ENCODE results near the gene CD22.

The CD22 gene

DNA sequence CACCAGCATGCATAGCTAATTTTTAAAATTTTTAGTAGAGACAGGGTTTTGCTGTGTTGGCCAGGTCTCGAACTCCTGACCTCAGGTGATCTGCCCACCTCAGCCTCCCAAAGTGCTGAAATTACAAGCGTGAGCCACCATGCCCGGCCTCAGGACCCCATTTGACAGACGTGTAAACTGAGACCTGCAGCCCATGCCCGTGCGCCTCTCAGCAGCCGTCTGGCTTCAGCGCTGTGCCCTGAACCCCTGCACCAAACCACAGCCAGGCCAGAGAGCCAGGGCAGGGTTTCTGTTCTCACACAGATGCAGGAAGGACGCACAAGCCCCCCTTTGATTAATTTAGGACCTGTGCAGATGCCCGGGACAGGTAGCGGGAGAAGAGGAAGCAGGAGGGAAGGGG, 11.4 kb downstream of the CD22 start:
- CTCF ChIA-PET = interaction anchor here (1.1 to 1.7 kb wide), 2 partner anchors 12 to 154 kb away, joined by 5 to 12 read pairs; no protein-coding TSS in a partner anchor
- H3K36me3 ChIP-seq (ENCODE audit: control insufficient read depth in 2 of 2, insufficient read depth in 1 of 2, low read length in 2 of 2) = no peaks in the 10 kb centered on the region
- no peak overlapping the region for H3K27ac ChIP-seq (ENCODE audit: extremely low read depth, low read depth, low read length)

GRCh38 chr19:35341006-35341405, 12.0 kb downstream of the CD22 start:
- Histone ChIP-seq H3K9me3 (ENCODE audit: control insufficient read depth, insufficient read depth, low read depth, low read length) (no peaks in the 10 kb centered on the region), H3K4me3 (ENCODE audit: low read depth, low read length) (no peak overlapping the region), H3K27ac (ENCODE audit: extremely low read depth, low read depth, low read length) (no peak overlapping the region), H3K4me1 (ENCODE audit: control insufficient read depth, insufficient read depth, low read length) (no peaks in the 10 kb centered on the region), H3K36me3 (ENCODE audit: control insufficient read depth in 2 of 2, insufficient read depth in 1 of 2, low read length in 2 of 2) (no peaks in the 10 kb centered on the region)
- ChIA-PET CTCF (interaction anchor here (2.4 kb wide), 1 partner anchor 12 kb away, joined by 12 read pairs; no protein-coding TSS in a partner anchor), POLR2A (no interaction called here)
- TF ChIP-seq OVOL3 (tag by site-specific recombination; IDR thresholded peaks at IDR 0.05) (no peak), GLI4 (tag by site-specific recombination; IDR thresholded peaks at IDR 0.05) (no peak), ZBTB48 (tag by site-specific recombination; IDR thresholded peaks at IDR 0.05) (no peak), ZNF184 (tag by site-specific recombination; IDR thresholded peaks at IDR 0.05) (no peak), ATF2 (tag by site-specific recombination; IDR thresholded peaks at IDR 0.05; ENCODE audit: low read depth) (no peak), HOXC10 (CRISPR knock-in tag; IDR thresholded peaks at IDR 0.05) (no peak), ZNF354C (tag by site-specific recombination; IDR thresholded peaks at IDR 0.05; ENCODE audit: borderline replicate concordance, low read depth) (no peak), ZNF624 (tag by site-specific recombination; IDR thresholded peaks at IDR 0.05) (no peak)
- TF ChIP-seq, protein P1, sequence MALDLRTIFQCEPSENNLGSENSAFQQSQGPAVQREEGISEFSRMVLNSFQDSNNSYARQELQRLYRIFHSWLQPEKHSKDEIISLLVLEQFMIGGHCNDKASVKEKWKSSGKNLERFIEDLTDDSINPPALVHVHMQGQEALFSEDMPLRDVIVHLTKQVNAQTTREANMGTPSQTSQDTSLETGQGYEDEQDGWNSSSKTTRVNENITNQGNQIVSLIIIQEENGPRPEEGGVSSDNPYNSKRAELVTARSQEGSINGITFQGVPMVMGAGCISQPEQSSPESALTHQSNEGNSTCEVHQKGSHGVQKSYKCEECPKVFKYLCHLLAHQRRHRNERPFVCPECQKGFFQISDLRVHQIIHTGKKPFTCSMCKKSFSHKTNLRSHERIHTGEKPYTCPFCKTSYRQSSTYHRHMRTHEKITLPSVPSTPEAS (tag by site-specific recombination; IDR thresholded peaks at IDR 0.05) = no peak

More for the DNA sequence above, 11.4 kb downstream of the CD22 start:
- no peak for TF ChIP-seq KLF9 (tag by site-specific recombination; IDR thresholded peaks at IDR 0.05; ENCODE audit: low read depth)
- TF ChIP-seq, protein P2, sequence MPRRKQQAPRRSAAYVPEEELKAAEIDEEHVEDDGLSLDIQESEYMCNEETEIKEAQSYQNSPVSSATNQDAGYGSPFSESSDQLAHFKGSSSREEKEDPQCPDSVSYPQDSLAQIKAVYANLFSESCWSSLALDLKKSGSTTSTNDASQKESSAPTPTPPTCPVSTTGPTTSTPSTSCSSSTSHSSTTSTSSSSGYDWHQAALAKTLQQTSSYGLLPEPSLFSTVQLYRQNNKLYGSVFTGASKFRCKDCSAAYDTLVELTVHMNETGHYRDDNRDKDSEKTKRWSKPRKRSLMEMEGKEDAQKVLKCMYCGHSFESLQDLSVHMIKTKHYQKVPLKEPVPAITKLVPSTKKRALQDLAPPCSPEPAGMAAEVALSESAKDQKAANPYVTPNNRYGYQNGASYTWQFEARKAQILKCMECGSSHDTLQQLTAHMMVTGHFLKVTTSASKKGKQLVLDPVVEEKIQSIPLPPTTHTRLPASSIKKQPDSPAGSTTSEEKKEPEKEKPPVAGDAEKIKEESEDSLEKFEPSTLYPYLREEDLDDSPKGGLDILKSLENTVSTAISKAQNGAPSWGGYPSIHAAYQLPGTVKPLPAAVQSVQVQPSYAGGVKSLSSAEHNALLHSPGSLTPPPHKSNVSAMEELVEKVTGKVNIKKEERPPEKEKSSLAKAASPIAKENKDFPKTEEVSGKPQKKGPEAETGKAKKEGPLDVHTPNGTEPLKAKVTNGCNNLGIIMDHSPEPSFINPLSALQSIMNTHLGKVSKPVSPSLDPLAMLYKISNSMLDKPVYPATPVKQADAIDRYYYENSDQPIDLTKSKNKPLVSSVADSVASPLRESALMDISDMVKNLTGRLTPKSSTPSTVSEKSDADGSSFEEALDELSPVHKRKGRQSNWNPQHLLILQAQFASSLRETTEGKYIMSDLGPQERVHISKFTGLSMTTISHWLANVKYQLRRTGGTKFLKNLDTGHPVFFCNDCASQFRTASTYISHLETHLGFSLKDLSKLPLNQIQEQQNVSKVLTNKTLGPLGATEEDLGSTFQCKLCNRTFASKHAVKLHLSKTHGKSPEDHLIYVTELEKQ (tag by site-specific recombination; IDR thresholded peaks at IDR 0.05; ENCODE audit: borderline replicate concordance) = no peak
- no peak for TF ChIP-seq ZNF140 (tag by site-specific recombination; IDR thresholded peaks at IDR 0.05)
- TF ChIP-seq, protein P3, sequence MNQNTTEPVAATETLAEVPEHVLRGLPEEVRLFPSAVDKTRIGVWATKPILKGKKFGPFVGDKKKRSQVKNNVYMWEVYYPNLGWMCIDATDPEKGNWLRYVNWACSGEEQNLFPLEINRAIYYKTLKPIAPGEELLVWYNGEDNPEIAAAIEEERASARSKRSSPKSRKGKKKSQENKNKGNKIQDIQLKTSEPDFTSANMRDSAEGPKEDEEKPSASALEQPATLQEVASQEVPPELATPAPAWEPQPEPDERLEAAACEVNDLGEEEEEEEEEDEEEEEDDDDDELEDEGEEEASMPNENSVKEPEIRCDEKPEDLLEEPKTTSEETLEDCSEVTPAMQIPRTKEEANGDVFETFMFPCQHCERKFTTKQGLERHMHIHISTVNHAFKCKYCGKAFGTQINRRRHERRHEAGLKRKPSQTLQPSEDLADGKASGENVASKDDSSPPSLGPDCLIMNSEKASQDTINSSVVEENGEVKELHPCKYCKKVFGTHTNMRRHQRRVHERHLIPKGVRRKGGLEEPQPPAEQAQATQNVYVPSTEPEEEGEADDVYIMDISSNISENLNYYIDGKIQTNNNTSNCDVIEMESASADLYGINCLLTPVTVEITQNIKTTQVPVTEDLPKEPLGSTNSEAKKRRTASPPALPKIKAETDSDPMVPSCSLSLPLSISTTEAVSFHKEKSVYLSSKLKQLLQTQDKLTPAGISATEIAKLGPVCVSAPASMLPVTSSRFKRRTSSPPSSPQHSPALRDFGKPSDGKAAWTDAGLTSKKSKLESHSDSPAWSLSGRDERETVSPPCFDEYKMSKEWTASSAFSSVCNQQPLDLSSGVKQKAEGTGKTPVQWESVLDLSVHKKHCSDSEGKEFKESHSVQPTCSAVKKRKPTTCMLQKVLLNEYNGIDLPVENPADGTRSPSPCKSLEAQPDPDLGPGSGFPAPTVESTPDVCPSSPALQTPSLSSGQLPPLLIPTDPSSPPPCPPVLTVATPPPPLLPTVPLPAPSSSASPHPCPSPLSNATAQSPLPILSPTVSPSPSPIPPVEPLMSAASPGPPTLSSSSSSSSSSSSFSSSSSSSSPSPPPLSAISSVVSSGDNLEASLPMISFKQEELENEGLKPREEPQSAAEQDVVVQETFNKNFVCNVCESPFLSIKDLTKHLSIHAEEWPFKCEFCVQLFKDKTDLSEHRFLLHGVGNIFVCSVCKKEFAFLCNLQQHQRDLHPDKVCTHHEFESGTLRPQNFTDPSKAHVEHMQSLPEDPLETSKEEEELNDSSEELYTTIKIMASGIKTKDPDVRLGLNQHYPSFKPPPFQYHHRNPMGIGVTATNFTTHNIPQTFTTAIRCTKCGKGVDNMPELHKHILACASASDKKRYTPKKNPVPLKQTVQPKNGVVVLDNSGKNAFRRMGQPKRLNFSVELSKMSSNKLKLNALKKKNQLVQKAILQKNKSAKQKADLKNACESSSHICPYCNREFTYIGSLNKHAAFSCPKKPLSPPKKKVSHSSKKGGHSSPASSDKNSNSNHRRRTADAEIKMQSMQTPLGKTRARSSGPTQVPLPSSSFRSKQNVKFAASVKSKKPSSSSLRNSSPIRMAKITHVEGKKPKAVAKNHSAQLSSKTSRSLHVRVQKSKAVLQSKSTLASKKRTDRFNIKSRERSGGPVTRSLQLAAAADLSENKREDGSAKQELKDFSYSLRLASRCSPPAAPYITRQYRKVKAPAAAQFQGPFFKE (tag by site-specific recombination; IDR thresholded peaks at IDR 0.05; ENCODE audit: borderline replicate concordance) = no peak
- TF ChIP-seq ZNF548 (tag by site-specific recombination; IDR thresholded peaks at IDR 0.05) = no peak
- TF ChIP-seq GLI2 (tag by site-specific recombination; IDR thresholded peaks at IDR 0.05; ENCODE audit: borderline replicate concordance, low read depth) = no peak
- TF ChIP-seq ZNF112 (tag by site-specific recombination; IDR thresholded peaks at IDR 0.05) = no peak
- no peak for TF ChIP-seq ZNF2 (tag by site-specific recombination; IDR thresholded peaks at IDR 0.05)
- TF ChIP-seq ZNF175 (tag by site-specific recombination; IDR thresholded peaks at IDR 0.05) = no peak
- TF ChIP-seq SP2 (tag by site-specific recombination; IDR thresholded peaks at IDR 0.05) = no peak
- no peak for TF ChIP-seq KLF1 (tag by site-specific recombination; IDR thresholded peaks at IDR 0.05)
- TF ChIP-seq, protein P4, sequence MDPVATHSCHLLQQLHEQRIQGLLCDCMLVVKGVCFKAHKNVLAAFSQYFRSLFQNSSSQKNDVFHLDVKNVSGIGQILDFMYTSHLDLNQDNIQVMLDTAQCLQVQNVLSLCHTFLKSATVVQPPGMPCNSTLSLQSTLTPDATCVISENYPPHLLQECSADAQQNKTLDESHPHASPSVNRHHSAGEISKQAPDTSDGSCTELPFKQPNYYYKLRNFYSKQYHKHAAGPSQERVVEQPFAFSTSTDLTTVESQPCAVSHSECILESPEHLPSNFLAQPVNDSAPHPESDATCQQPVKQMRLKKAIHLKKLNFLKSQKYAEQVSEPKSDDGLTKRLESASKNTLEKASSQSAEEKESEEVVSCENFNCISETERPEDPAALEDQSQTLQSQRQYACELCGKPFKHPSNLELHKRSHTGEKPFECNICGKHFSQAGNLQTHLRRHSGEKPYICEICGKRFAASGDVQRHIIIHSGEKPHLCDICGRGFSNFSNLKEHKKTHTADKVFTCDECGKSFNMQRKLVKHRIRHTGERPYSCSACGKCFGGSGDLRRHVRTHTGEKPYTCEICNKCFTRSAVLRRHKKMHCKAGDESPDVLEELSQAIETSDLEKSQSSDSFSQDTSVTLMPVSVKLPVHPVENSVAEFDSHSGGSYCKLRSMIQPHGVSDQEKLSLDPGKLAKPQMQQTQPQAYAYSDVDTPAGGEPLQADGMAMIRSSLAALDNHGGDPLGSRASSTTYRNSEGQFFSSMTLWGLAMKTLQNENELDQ (tag by site-specific recombination; IDR thresholded peaks at IDR 0.05; ENCODE audit: low read depth) = no peak
- no peak for TF ChIP-seq YY2 (tag by site-specific recombination; IDR thresholded peaks at IDR 0.05)
- Histone ChIP-seq H3K9me3 (ENCODE audit: control insufficient read depth, insufficient read depth, low read depth, low read length) (no peaks in the 10 kb centered on the region), H3K4me3 (ENCODE audit: low read depth, low read length) (no peak overlapping the region), H3K4me1 (ENCODE audit: control insufficient read depth, insufficient read depth, low read length) (no peaks in the 10 kb centered on the region)
- POLR2A ChIA-PET = no interaction called here
